Adipose tissue (tissue), 3 donors: Measurements from ENCODE around the gene SURF4. TPM values are rescaled to one million over a fixed set of nuclear protein-coding genes. Genes with fewer than 3 reads are reported as not detected.

Source experiments
- H3K27ac ChIP-seq: one replicate; pipeline ENCODE4 v1.5.1; 2013; ENCODE audit warnings: low read depth, low read length
- WGBS, 3 donors: extraction: QIAGEN DNeasy Blood & Tissue Kit; methylation state at CpG; one replicate each; pipeline ENCODE4 v1.1.7; 2013; 5-methylcytosine and 5-hydroxymethylcytosine counted together
- polyA plus RNA-seq, 3 donors: library from polyadenylated mRNA; stranded (reverse); fragments of 200-250 nt; gene quantifications; one replicate each; pipeline ENCODE4 v1.2.3, GENCODE V29; 2013
- donor health status: healthy with polysubstance abuse.
- donor health status: Bipolar disorder and iron deficiency.
- donor health status: healthy.

Gene SURF4
- polyA plus RNA-seq = 100 to 1,000 TPM in 2 of 3 donors, 10 to 100 TPM in 1; 66.1 to 168 (median 123) TPM

DNA sequence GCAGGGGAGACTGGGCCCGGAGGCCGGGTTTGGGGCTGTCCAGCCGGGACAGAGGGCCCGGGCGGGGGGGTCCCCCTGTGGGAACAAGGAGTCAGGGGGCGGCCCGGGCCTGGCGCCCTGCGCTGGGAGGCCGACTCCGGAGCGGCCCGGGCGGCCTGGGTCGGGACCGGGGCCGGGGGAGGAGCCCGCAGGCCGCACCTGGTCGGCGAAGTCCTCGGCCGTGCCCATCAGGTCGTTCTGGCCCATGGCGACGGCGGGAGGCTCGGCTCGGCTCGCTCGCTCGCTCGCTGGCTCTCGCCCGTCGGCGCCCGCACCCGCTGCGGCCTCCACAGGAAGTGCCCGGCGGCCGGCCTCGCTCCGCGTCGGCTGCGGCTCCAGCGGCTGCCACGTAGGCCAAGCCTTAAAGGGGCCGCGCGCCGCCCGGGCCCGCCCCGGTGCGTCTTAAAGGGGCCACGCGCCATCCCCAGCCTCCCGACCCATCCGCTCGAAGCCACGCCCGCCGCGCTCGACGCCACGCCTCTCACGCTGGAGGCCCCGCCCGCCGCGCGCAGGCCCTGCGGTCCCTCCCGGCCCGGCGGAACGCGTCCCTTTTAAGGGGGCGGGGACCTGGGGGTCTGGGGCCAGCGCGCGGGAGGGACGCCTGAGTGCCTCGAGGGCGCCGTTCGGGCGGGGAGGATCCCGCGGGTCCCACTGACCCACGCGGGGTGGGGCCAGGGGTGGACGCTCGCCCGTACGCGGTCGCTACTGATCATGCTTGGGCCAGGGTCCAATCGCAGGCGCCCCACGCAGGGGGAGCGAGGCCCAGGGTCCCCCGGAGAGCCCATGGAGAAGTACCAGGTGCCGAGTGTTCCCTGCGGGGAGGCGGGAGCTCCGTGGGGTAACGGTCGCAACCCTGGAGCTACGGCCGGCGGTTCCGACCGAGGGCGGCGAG, at the start of gene SURF4, which contains the start of gene STKLD1:
TSS of gene SURF4 (minus strand) at position 337 of the 931 bp plus-strand sequence. CDS start at position 246, 91 bp downstream.
TSS of gene STKLD1 (plus strand) at position 643 of the 931 bp plus-strand sequence. CDS start at position 751, 108 bp downstream.
- WGBS, 3 donors = 1% methylated on average over 75 to 120 of the region's 120 CpGs
- peak within 1 kb of the TSS; percentile 95 for H3K27ac ChIP-seq

- WGBS, 3 donors = 87 to 92% (median 89%) methylated on average over 22 of the region's 22 CpGs
- H3K27ac ChIP-seq = no peak overlapping the region
These were observed 49.3 kb upstream of the SURF4 start for GRCh38 chr9:133425049-133425632.

DNA sequence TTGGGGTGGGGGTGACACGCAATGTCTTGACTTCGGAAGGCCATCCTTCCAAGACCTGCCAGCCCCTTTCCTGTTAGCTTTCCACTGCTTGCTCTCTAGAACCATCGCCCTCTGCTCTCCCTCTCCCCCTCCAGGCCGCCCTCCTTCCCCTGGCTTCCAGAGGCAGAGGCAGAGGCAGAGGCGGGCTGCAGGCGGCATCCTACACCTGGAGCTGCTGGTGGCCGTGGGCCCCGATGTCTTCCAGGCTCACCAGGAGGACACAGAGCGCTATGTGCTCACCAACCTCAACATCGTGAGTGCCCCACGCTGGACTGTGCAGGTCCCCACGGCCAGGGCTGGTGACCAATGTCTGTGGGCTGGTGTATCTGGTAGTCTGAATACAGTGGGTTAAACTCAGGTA, 48.3 kb upstream of the SURF4 start:
- no peak overlapping the region for H3K27ac ChIP-seq
- WGBS, 3 donors = 91 to 95% (median 95%) methylated on average over 11 to 12 of the region's 12 CpGs

- no peak overlapping the region for H3K27ac ChIP-seq
- 32 to 67% (median 66%) methylated on average over 3 of the region's 3 CpGs for WGBS, 3 donors
These were observed 47.4 kb upstream of the SURF4 start for GRCh38 chr9:133423216-133423615.

- no peak within 1 kb of the TSS for H3K27ac ChIP-seq
- 58 to 60% (median 59%) methylated on average over 23 of the region's 23 CpGs for WGBS, 3 donors
These were observed 46.0 kb upstream of the SURF4 start, which contains the start of gene ADAMTS13 for GRCh38 chr9:133421615-133422542. Gene ADAMTS13 (plus strand): TSS chr9:133422367. CDS start chr9:133422444, 77 bp downstream.

- H3K27ac ChIP-seq = no peak overlapping the region
- WGBS, 3 donors = 61 to 66% (median 62%) methylated on average over 5 of the region's 5 CpGs
These were observed 44.5 kb upstream of the SURF4 start for GRCh38 chr9:133420392-133420827.

- H3K27ac ChIP-seq = no peak overlapping the region
- 51 to 84% (median 74%) methylated on average over 13 of the region's 13 CpGs for WGBS, 3 donors
These were observed 43.1 kb upstream of the SURF4 start for GRCh38 chr9:133419005-133419404.

- WGBS, 3 donors = 0 to 1% (median 1%) methylated on average over 75 of the region's 75 CpGs
- no peak within 1 kb of the TSS for H3K27ac ChIP-seq
These were observed 41.9 kb upstream of the SURF4 start, which contains the start of gene REXO4 for GRCh38 chr9:133417541-133418461. Gene REXO4 (minus strand): TSS chr9:133418010. CDS start chr9:133417844, 166 bp downstream.

DNA sequence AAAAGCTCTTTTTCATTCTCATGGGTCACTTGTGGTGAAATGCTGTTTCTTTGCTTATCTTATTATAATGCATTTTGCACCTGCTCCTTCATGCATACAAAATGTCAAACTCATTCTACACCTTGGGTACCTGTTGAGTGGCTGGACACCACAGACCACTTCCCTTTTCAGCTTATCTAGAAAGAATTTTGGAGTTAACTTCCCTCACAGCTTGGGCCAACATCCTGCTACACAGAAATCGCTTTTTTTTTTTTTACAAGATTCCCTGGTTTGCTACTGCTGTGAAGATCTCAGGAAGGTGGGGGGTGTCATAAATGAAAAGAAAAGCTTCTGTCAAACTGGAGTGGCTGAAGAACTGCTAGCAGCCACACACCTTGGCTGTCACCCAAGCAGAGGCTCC, 39.3 kb upstream of the SURF4 start:
- H3K27ac ChIP-seq = no peak overlapping the region
- WGBS, 3 donors = 40 to 68% (median 50%) methylated on average over 1 of the region's 1 CpG

DNA sequence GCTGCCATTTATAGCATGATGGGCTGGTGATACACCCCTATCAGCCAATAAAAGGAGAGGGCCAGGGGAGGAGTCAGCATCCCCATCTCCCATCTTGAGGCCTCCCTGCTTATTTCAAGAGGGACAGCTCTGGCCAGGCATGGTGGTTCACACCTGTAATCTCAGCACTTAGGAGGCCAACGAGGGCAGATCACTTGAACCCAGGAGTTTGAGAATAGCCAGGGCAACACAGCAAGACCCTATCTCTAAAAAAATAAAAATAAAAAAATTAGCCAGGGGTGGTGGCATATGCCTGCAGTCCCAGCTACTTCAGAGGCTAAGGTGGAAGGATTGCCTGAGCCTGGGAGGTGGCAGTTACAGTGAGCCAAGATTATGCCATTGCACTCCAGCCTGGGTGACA, 32.2 kb upstream of the SURF4 start:
- WGBS, 3 donors = 86 to 93% (median 89%) methylated on average over 1 of the region's 1 CpG
- no peak overlapping the region for H3K27ac ChIP-seq

- WGBS, 3 donors = 50 to 65% (median 61%) methylated on average over 24 of the region's 24 CpGs
- H3K27ac ChIP-seq = no peak overlapping the region
These were observed 30.8 kb upstream of the SURF4 start for GRCh38 chr9:133406480-133407307.

DNA sequence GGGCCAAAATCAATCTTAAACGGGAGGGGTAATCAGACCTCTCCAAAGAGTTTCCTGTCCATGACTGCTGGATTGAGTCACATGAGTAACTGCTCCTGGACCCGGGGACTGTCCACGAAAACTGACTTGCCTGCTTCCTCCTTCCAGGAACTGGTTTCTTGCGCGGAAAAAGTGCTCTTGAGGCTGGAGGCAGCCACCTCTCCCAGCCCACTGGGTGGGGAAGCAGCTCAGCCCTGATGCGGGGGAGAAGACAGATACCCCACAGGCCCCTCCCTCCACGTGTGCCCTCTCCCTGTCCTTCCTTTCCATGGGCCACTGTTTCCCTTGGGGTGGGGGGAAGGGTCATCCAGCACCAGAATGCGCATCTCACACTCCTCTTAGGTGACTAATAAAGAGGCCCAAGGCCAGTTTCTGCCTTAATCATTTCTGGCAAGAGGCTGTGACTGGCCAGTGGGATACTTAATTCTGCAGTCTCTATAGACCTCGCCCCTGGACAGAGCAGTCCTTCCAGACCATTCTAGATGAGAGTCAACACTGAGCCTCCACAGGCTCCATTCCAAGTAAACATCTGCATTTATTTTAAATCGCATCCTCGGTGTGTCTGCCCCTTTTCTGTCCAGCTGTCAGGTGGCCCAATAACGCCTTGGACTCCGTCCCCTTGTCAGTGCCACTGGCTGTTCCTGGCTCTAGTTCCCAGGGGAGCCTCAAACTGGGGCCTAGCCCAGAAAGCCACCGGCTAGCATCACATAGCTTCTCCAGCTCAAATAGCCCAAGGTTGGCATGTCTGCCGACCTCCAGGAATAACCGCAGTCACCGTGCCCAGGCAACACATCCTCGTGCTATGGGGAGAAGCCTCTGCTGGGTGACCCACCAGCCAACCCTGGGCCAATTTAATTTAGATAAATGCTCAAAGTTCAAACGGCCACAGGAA, 29.9 kb upstream of the SURF4 start:
- 61 to 76% (median 69%) methylated on average over 19 of the region's 19 CpGs for WGBS, 3 donors
- no peak overlapping the region for H3K27ac ChIP-seq

- WGBS, 3 donors = 90 to 93% (median 92%) methylated on average over 11 to 12 of the region's 12 CpGs
- H3K27ac ChIP-seq = no peak overlapping the region
These were observed 28.7 kb upstream of the SURF4 start for GRCh38 chr9:133404454-133405002.

GRCh38 chr9:133403766-133404453, 28.1 kb upstream of the SURF4 start:
- no peak overlapping the region for H3K27ac ChIP-seq
- WGBS, 3 donors = 68 to 86% (median 80%) methylated on average over 16 of the region's 16 CpGs

DNA sequence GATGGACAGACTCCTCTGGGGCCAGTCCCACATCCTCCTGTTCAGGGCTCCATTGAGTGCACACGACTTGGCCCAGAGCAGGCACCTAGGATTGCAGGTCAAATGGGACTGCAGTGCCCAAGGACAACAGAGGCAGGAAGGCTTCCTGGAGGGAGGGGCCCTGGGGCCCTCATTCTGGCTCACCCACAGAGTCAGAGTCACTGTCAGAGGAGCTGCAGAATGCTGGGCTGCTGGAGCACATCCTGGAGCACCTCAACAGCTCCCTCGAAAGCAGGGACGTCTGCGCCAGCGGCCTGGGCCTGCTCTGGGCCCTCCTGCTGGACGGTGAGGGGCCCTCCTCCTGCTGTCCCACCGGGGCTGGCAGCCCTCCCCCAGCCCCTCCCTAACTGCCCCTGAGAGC, 26.8 kb upstream of the SURF4 start:
- 66 to 74% (median 74%) methylated on average over 7 of the region's 7 CpGs for WGBS, 3 donors
- H3K27ac ChIP-seq = no peak overlapping the region
